Left lung (tissue), 10 donors: Measurements from ENCODE around the gene PLA2G2D. TPM values are rescaled to one million over a fixed set of nuclear protein-coding genes. Genes with fewer than 3 reads are reported as not detected.

Experiments used
- ATAC-seq: fragments of 200-7000 bp; cut with Tn5 transposase; one replicate; pipeline ENCODE4 v1.9.1; 2020; ENCODE audit warnings: moderate library complexity
- DNase-seq, 4 donors: peaks; one replicate each; pipeline ENCODE4 v3.0.0-alpha.2; 2013 to 2020
- H3K27ac ChIP-seq, 2 donors: fragments of 200-600 bp; sonication (generic) in 1 of 2; one replicate each; pipeline versions ENCODE4 v1.5.0 to v1.8.0; 2020 to 2021
- H3K27me3 ChIP-seq, 2 donors: fragments of 200-600 bp; sonication (generic) in 1 of 2; one replicate each; pipeline versions ENCODE4 v1.5.0 to v1.8.0; 2020 to 2021
- H3K36me3 ChIP-seq, 2 donors: fragments of 200-600 bp; sonication (generic) in 1 of 2; one replicate each; pipeline versions ENCODE4 v1.5.0 to v1.8.0; 2020 to 2021
- H3K4me1 ChIP-seq, 2 donors: fragments of 200-600 bp; one replicate each; pipeline ENCODE4 v1.8.0; 2021
- H3K4me3 ChIP-seq, 2 donors: fragments of 200-600 bp; sonication (generic) in 1 of 2; one replicate each; pipeline versions ENCODE4 v1.5.0 to v1.8.0; 2020 to 2021; ENCODE audit warnings: mild to moderate bottlenecking in 1 of 2
- H3K9me3 ChIP-seq, 2 donors: fragments of 200-600 bp; sonication (generic) in 1 of 2; one replicate each; pipeline versions ENCODE4 v1.5.0 to v1.8.0; 2020 to 2021
- intact Hi-C, 2 donors: fragments of 100-400 bp; cut with DNase I; formaldehyde crosslinking; loops; one replicate each; pipeline versions ENCODE4 v1.11.2 to v1.14.2; 2022
- polyA plus RNA-seq, 6 donors: library from polyadenylated mRNA; unstranded; fragments of 120-200 nt; gene quantifications; one replicate each; pipeline ENCODE4 v1.2.1, GENCODE V29; 2013; ENCODE audit not compliant: insufficient read length in 6 of 6
- total RNA-seq, 2 donors: library from RNA; stranded (reverse); fragmentation: NEBNext Ultra II Directional; extraction: Animal tissue kit (Norgen Biotek cat#: 25700); gene quantifications; one replicate each; pipeline ENCODE4 v1.2.1, GENCODE V29; 2021
- TF ChIP-seq, protein P1 (sequence below), 2 donors: fragments of 200-600 bp; sonication (generic) in 1 of 2; IDR thresholded peaks; one replicate each; pipeline versions ENCODE4 v1.5.0 to v1.8.0; 2021; ENCODE audit warnings: antibody characterized with exemption in 2 of 2
- donor health status: DM: no; HTN: yes; CAD: no.
- donor health status: DM: no; HTN: no; CAD: no.

The PLA2G2D gene
- total and polyA plus RNA-seq, 8 donors, result 0.07 to 0.15 (median 0.09) TPM; not detected in 3

DNA sequence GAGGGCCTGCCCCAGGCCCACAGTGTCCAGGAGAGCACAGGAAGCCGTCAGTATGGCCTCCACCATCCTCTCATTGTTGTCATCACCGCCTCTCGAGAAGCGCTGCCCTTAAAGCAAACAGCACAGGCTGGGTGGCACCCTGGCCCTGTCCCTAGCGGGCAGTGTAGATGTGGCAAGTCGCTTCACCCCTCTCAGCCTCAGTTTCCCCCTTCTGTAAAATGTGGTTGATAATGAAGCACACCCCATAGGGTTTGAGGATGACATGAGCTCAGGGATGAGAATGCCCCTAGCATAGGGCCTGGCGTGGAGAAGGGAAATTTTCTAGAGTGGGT, 33.2 kb upstream of the PLA2G2D start:
- intact Hi-C loops, result loop anchor here in 1 of 2 donors (5.0 kb wide), 1 partner anchor 235 kb away; no protein-coding TSS in a partner anchor

DNA sequence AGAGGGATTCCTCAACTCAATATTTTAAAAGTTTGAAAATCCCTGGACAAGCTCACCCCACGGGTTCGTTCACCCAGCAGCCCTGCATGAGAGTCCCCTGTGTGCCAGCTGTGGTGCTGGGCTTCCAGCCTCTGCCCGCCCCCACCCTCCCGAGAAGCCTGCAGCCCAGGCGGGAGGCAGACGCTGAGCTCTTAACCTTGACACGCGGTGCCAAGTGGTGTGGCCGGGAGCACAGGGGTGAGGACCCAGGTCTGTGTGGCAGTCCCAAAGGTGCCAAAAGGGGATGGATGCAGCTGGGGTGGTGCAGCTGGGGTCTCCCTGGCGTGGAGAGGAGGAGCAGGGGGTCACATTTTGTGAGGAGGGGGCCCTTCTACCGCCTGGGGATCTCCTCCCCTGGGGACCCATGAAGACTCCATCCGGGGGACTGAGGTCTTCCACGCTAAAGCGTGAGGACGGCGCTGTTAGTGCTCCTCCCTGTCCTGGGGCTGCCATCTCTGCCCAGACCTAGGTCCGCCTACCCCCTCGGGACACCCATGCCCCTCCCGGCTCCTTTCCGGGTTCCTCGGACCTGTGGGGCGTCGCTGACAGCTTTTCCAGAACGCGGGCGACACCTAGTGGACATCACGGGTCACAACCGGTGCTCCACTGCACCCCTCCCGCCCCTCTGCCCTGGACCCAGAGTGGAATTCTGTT, 32.7 kb upstream of the PLA2G2D start:
- peak; percentile 93 for ATAC-seq
- Histone ChIP-seq H3K36me3 (no peaks in the 10 kb centered on the region), H3K27ac (peak overlapping the region in 1 of 2 donors; percentile 58), H3K4me3 (peak overlapping the region; percentile 8 to 21), H3K4me1 (peaks cover 11 to 25% of the 10 kb centered on the region in 2 donors), H3K27me3 (peaks cover 0 to 7% of the 10 kb centered on the region in 2 donors), H3K9me3 (no peaks in the 10 kb centered on the region)
- intact Hi-C loops, result loop anchor here in 1 of 2 donors (5.0 kb wide), 1 partner anchor 235 kb away; no protein-coding TSS in a partner anchor
- DNase-seq, result peak; percentile 77 to 91 (median 87)
- TF ChIP-seq, protein P1, sequence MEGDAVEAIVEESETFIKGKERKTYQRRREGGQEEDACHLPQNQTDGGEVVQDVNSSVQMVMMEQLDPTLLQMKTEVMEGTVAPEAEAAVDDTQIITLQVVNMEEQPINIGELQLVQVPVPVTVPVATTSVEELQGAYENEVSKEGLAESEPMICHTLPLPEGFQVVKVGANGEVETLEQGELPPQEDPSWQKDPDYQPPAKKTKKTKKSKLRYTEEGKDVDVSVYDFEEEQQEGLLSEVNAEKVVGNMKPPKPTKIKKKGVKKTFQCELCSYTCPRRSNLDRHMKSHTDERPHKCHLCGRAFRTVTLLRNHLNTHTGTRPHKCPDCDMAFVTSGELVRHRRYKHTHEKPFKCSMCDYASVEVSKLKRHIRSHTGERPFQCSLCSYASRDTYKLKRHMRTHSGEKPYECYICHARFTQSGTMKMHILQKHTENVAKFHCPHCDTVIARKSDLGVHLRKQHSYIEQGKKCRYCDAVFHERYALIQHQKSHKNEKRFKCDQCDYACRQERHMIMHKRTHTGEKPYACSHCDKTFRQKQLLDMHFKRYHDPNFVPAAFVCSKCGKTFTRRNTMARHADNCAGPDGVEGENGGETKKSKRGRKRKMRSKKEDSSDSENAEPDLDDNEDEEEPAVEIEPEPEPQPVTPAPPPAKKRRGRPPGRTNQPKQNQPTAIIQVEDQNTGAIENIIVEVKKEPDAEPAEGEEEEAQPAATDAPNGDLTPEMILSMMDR (IDR thresholded peaks at IDR 0.05), result peak; percentile 93 to 94

More for the DNA sequence above, 33.2 kb upstream of the PLA2G2D start:
- TF ChIP-seq, protein P1 (IDR thresholded peaks at IDR 0.05), result peak in 1 of 2 donors; percentile 40
- ATAC-seq (no peak), DNase-seq (no peak)
- Histone ChIP-seq H3K9me3 (peaks cover 0 to 1% of the 10 kb centered on the region in 2 donors), H3K27ac (peak overlapping the region; percentile 58 to 65), H3K36me3 (no peaks in the 10 kb centered on the region), H3K4me3 (no peak overlapping the region), H3K27me3 (peaks cover 0 to 7% of the 10 kb centered on the region in 2 donors), H3K4me1 (peaks cover 11 to 25% of the 10 kb centered on the region in 2 donors)

DNA sequence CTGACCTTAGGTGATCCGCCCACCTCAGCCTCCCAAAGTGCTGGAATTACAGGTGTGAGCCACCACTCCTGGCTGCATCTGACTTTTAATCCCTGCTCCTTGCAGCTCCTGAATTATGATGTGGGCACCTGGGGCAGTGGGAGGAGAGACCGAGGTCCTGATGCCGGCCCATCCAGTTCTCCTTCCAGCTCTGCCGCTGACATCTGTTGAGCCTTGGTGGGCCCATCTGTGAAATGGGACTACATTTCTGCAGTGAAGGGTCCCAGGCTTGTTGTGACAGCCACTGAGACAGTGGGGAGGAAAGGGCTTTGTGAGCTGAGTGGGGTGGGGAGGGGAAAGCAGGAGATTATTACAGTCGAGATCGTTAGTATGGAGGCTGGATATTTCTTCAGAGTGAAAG, 31.6 kb upstream of the PLA2G2D start:
- ATAC-seq, result no peak
- DNase-seq, result no peak
- Histone ChIP-seq H3K4me1 (peaks cover 11 to 25% of the 10 kb centered on the region in 2 donors), H3K27ac (no peak overlapping the region), H3K9me3 (no peaks in the 10 kb centered on the region), H3K4me3 (no peak overlapping the region), H3K36me3 (no peaks in the 10 kb centered on the region), H3K27me3 (peaks cover 0 to 7% of the 10 kb centered on the region in 2 donors)
- TF ChIP-seq, protein P1 (IDR thresholded peaks at IDR 0.05), result no peak
- intact Hi-C loops, result loop anchor here in 1 of 2 donors (5.0 kb wide), 1 partner anchor 234 kb away; no protein-coding TSS in a partner anchor

DNA sequence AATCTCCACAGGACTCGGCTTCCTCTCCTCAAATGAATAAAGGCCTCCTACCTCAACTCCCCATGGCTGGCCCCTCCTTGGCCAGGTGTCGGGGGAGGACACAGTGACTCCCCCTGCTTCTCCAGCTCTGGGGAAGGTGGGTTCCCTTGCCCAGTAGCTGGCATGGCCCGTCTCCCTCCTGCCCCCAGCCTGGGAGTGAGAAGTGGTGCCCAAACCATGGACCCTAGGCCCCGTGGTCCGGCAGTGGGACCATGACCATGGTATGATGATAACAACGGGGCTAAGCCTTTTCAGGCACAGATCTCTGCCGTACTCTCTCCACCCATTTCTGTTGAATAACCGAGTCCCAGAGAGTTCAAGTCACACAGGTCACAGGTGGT, 31.0 kb upstream of the PLA2G2D start:
- ATAC-seq, result no peak
- no peak for DNase-seq
- Histone ChIP-seq H3K9me3 (no peaks in the 10 kb centered on the region), H3K27me3 (peaks cover 0 to 7% of the 10 kb centered on the region in 2 donors), H3K4me3 (no peak overlapping the region), H3K27ac (no peak overlapping the region), H3K4me1 (peaks cover 11 to 25% of the 10 kb centered on the region in 2 donors), H3K36me3 (no peaks in the 10 kb centered on the region)
- TF ChIP-seq, protein P1 (IDR thresholded peaks at IDR 0.05), result no peak
- intact Hi-C loops, result loop anchor here in 1 of 2 donors (5.0 kb wide), 1 partner anchor 233 kb away; no protein-coding TSS in a partner anchor

DNA sequence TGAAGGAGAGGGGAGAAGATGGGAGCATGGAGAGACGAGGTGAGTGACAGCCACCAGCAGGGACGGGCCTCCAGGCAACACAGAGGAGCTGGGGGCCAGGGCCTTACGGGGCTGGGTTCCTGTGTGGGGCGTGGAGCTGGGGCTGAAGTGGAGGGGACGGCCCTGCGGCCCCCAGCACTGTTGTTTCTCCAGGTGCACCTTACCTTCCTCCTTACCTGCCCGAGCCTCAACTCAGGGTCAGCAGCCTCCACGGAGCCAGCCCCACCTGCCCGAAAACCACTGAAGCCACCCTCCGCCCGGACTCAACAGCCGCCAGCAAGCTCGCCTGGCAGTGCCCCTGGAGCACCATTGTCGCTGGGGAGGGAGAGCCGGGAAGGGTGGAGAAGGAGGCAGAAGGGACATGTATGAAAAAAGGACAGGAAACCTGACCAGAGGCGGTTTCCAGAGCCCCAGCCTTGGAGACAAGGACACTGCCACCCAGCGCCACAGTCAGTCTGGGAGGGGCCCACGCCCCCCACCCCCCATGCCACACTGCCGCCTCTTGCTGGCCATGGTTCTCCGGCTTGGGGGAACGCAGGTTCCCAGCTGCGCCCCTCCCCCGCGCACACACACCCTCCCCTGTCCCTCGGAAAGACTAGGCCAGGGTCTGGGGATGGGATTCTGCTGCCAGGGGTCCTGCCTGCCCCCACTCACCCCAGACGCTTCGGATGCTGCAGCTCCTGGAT, 30.4 kb upstream of the PLA2G2D start:
- DNase-seq, result no peak
- Histone ChIP-seq H3K27ac (no peak overlapping the region), H3K9me3 (no peaks in the 10 kb centered on the region), H3K4me1 (peaks cover 11 to 25% of the 10 kb centered on the region in 2 donors), H3K36me3 (no peaks in the 10 kb centered on the region), H3K27me3 (peaks cover 0 to 7% of the 10 kb centered on the region in 2 donors), H3K4me3 (no peak overlapping the region)
- ATAC-seq, result no peak
- intact Hi-C loops, result loop anchor here in 1 of 2 donors (5.0 kb wide), 1 partner anchor 232 kb away; no protein-coding TSS in a partner anchor
- TF ChIP-seq, protein P1 (IDR thresholded peaks at IDR 0.05), result no peak
